HepG2 (cell line): ENCODE results near the gene HSPB6. TPM values are rescaled to one million over a fixed set of nuclear protein-coding genes. Genes with fewer than 3 reads are reported as not detected.

Source experiments
- ARID5B ChIP-seq: IDR thresholded peaks from 2 replicates; pipeline ENCODE4 v1.4.0; 2020; ENCODE audit warnings: mild to moderate bottlenecking, missing genetic modification reagents
- ATF4 ChIP-seq, 2 experiments: fragments of 450-650 bp in 1 of 2; sonication (generic) in 1 of 2; formaldehyde crosslinking; IDR thresholded peaks; 2 replicates each; pipeline versions ENCODE4 v1.5.0 to v1.8.0; 2020 to 2022; ENCODE audit warnings: mild to moderate bottlenecking in 1 of 2, missing genetic modification reagents in 1 of 2
- ATF7 ChIP-seq, 2 experiments: fragments of 450-650 bp in 1 of 2; sonication (generic) in 1 of 2; formaldehyde crosslinking in 1 of 2; IDR thresholded peaks; 2 replicates each; pipeline versions ENCODE4 v1.4.0 to v1.6.1; 2016 to 2020; ENCODE audit warnings: antibody characterized with exemption in 1 of 2, mild to moderate bottlenecking in 1 of 2, missing genetic modification reagents in 1 of 2
- CC2D1A ChIP-seq: sonication (generic); formaldehyde crosslinking; IDR thresholded peaks from 2 replicates; pipeline ENCODE4 v1.8.1; 2023; ENCODE audit warnings: mild to moderate bottlenecking, missing genetic modification reagents
- CHD4 ChIP-seq: fragments of 200-600 bp; sonication (generic); IDR thresholded peaks from 2 replicates; pipeline ENCODE4 v1.7.0; 2017; ENCODE audit warnings: mild to moderate bottlenecking, low read length, borderline replicate concordance
- HNF4G ChIP-seq, 2 experiments: sonication (generic) in 1 of 2; formaldehyde crosslinking in 1 of 2; IDR thresholded peaks; 2 replicates each; pipeline versions ENCODE4 v1.4.0 to v1.6.1; 2011 to 2020; ENCODE audit warnings: borderline replicate concordance in 2 of 2, low read depth in 2 of 2, mild to moderate bottlenecking in 2 of 2, low read length in 1 of 2, missing genetic modification reagents in 1 of 2, moderate library complexity in 1 of 2
- IRF1 ChIP-seq: sonication (generic); formaldehyde crosslinking; IDR thresholded peaks from 2 replicates; pipeline ENCODE4 v1.4.0; 2020; ENCODE audit warnings: low read depth, mild to moderate bottlenecking, missing genetic modification reagents
- MXD4 ChIP-seq: IDR thresholded peaks from 2 replicates; pipeline ENCODE4 v1.6.1; 2016; ENCODE audit warnings: mild to moderate bottlenecking, missing biosample characterization, missing genetic modification reagents
- NCOA5 ChIP-seq: sonication (generic); formaldehyde crosslinking; IDR thresholded peaks from 2 replicates; pipeline ENCODE4 v1.4.0; 2020; ENCODE audit warnings: missing genetic modification reagents
- NR2C2 ChIP-seq: sonication (generic); formaldehyde crosslinking; IDR thresholded peaks from 2 replicates; pipeline ENCODE4 v1.4.0; 2020; ENCODE audit warnings: missing genetic modification reagents, mild to moderate bottlenecking, moderate library complexity, borderline replicate concordance
- RCOR2 ChIP-seq: IDR thresholded peaks from 2 replicates; pipeline ENCODE4 v1.6.1; 2016; ENCODE audit warnings: missing biosample characterization, missing genetic modification reagents
- SCMH1 ChIP-seq: sonication (generic); formaldehyde crosslinking; IDR thresholded peaks from 2 replicates; pipeline ENCODE4 v1.9.0; 2021; ENCODE audit warnings: missing genetic modification reagents, mild to moderate bottlenecking, borderline replicate concordance
- WIZ ChIP-seq: sonication (generic); formaldehyde crosslinking; IDR thresholded peaks from 2 replicates; pipeline ENCODE4 v1.5.1; 2020; ENCODE audit warnings: mild to moderate bottlenecking, missing genetic modification reagents
- ZNF143 ChIP-seq: sonication (generic); formaldehyde crosslinking; IDR thresholded peaks from 2 replicates; pipeline ENCODE4 v1.4.0; 2020; ENCODE audit warnings: missing genetic modification reagents
- ZNF224 ChIP-seq: sonication (generic); formaldehyde crosslinking; IDR thresholded peaks from 2 replicates; pipeline ENCODE4 v1.5.0; 2020; ENCODE audit warnings: mild to moderate bottlenecking, missing genetic modification reagents
- ZNF296 ChIP-seq: sonication (generic); formaldehyde crosslinking; conservative IDR thresholded peaks from 2 replicates; pipeline ENCODE4 v1.5.0; 2020; ENCODE audit warnings: mild to moderate bottlenecking, missing genetic modification reagents
- ZNF30 ChIP-seq: sonication (generic); formaldehyde crosslinking; IDR thresholded peaks from 2 replicates; pipeline ENCODE4 v1.5.0; 2020; ENCODE audit warnings: mild to moderate bottlenecking, missing genetic modification reagents
- ZNF512 ChIP-seq: sonication (generic); formaldehyde crosslinking; IDR thresholded peaks from 2 replicates; pipeline ENCODE4 v1.4.0; 2020; ENCODE audit warnings: mild to moderate bottlenecking, missing genetic modification reagents
- ZNF567 ChIP-seq: sonication (generic); formaldehyde crosslinking; IDR thresholded peaks from 2 replicates; pipeline ENCODE4 v1.8.1; 2023; ENCODE audit warnings: mild to moderate bottlenecking, missing genetic modification reagents, borderline replicate concordance
- ZNF724P ChIP-seq: sonication (generic); formaldehyde crosslinking; IDR thresholded peaks from 2 replicates; pipeline ENCODE4 v1.8.0; 2022; ENCODE audit warnings: missing genetic modification reagents, borderline replicate concordance
- ZNF773 ChIP-seq: sonication (generic); formaldehyde crosslinking; IDR thresholded peaks from 2 replicates; pipeline ENCODE4 v1.4.0; 2020; ENCODE audit warnings: missing genetic modification reagents, borderline replicate concordance
- ZNF782 ChIP-seq: sonication (generic); formaldehyde crosslinking; IDR thresholded peaks from 2 replicates; pipeline ENCODE4 v1.4.0; 2020; ENCODE audit warnings: missing genetic modification reagents, mild to moderate bottlenecking, borderline replicate concordance
- polyA plus RNA-seq, 8 experiments: library from polyadenylated mRNA; depleted of rRNA in 3 of 8; stranded (reverse) in 7 of 8; unstranded in 1 of 8; fragments of >200 nt; fragmentation: Illumina TruSeq in 4 of 8; extraction: Trizol in 4 of 8; gene quantifications; 2 replicates each; pipeline versions ENCODE4 v1.2.1 to v1.2.3, GENCODE V29; 2011 to 2016; ENCODE audit warnings: low read depth in 4 of 8, missing spikeins in 1 of 8, mixed read lengths in 1 of 8; ENCODE audit not compliant: insufficient read depth in 1 of 8
- total RNA-seq, 5 experiments: library from RNA; depleted of rRNA; stranded (reverse); fragments of >200 nt; fragmentation: Illumina TruSeq; extraction: Trizol; gene quantifications; 2 replicates each; pipeline ENCODE4 v1.2.3, GENCODE V29; 2016; ENCODE audit warnings: low read depth in 1 of 5
- TF ChIP-seq, protein P1 (sequence below): sonication (generic); formaldehyde crosslinking; IDR thresholded peaks from 2 replicates; pipeline ENCODE4 v1.8.0; 2022; ENCODE audit warnings: mild to moderate bottlenecking, missing genetic modification reagents, moderate library complexity

The HSPB6 gene
- total and polyA plus RNA-seq, 2 of the 13 experiments (the other 11 are each of a cell fraction or from before 2014, with no cell fraction given): 0.18 TPM; not detected in 1

DNA sequence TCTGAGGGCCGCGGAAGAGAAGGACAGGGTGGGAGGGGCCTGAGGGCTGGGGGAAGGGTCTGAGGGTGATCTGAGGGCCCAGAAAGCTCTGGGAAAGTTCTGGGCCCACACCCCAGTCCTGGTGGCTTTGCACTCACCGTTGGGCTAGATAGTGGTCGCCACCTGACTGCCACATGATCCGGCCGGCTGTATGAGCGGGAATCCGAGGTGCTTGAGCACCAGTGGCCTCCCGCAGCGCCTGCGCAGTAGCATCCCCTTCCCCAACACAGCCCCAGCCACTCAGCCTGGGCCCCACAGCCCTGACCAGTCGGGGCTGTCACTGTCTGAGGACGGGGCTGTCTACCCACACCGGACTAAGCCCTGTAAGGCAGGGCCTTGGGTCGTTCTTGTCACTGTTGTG lies 40.8 kb upstream of the HSPB6 start (continued):
- TF ChIP-seq ARID5B (CRISPR knock-in tag) (no peak), NR2C2 (CRISPR knock-in tag) (no peak), WIZ (CRISPR knock-in tag) (no peak), ZNF773 (CRISPR knock-in tag) (no peak), SCMH1 (CRISPR knock-in tag) (no peak), ATF7 (IDR thresholded peaks at IDR 0.05) (no peak), ATF7 (CRISPR knock-in tag; IDR thresholded peaks at IDR 0.05) (no peak), CC2D1A (no peak), HNF4G (IDR thresholded peaks at IDR 0.05; ENCODE audit: borderline replicate concordance, low read depth, low read length) (no peak), HNF4G (CRISPR knock-in tag; IDR thresholded peaks at IDR 0.05; ENCODE audit: borderline replicate concordance, low read depth) (no peak), ZNF224 (CRISPR knock-in tag) (0 out of 2 replicates have a peak, but pooled peaks have one; percentile 55), ZNF30 (CRISPR knock-in tag) (no peak), ZNF296 (no peak), NCOA5 (CRISPR knock-in tag) (no peak), ZNF567 (CRISPR knock-in tag) (no peak), ZNF143 (CRISPR knock-in tag) (no peak), ZNF512 (no peak), MXD4 (no peak), IRF1 (no peak), ZNF782 (CRISPR knock-in tag) (no peak), CHD4 (no peak), RCOR2 (CRISPR knock-in tag) (no peak), ZNF724P (CRISPR knock-in tag) (no peak), ATF4 (CRISPR knock-in tag; IDR thresholded peaks at IDR 0.05) (no peak)
- TF ChIP-seq, protein P1, sequence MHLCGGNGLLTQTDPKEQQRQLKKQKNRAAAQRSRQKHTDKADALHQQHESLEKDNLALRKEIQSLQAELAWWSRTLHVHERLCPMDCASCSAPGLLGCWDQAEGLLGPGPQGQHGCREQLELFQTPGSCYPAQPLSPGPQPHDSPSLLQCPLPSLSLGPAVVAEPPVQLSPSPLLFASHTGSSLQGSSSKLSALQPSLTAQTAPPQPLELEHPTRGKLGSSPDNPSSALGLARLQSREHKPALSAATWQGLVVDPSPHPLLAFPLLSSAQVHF: no peak
